ENCODE data around the gene OR8G5. TPM values are rescaled to one million over a fixed set of nuclear protein-coding genes. Genes with fewer than 3 reads are reported as not detected.

The OR8G5 gene
- total RNA-seq, 1 donor from 2014 or later: not detected

- DNase-seq (ENCODE audit: low spot score): no peak
- intact Hi-C loops (cut with DNase I): no loop called here
Observed at GRCh38 chr11:124277804-124278203, 21.6 kb downstream of the OR8G5 start.

GRCh38 chr11:124278261-124278660 is 22.1 kb downstream of the OR8G5 start:
- DNase-seq (ENCODE audit: low spot score): no peak
- intact Hi-C loops (cut with DNase I): no loop called here

GRCh38 chr11:124285610-124286344 is 29.6 kb downstream of the OR8G5 start:
- DNase-seq (ENCODE audit: low spot score): no peak
- intact Hi-C loops (cut with DNase I): no loop called here

- intact Hi-C loops (cut with DNase I): no loop called here
- no peak for DNase-seq (ENCODE audit: low spot score)
Observed at GRCh38 chr11:124294687-124295086, 38.5 kb downstream of the OR8G5 start.

- intact Hi-C loops (cut with DNase I): no loop called here
- no peak for DNase-seq (ENCODE audit: low spot score)
Observed at GRCh38 chr11:124296016-124296415, 39.8 kb downstream of the OR8G5 start.

- no peak for DNase-seq (ENCODE audit: low spot score)
- intact Hi-C loops (cut with DNase I): no loop called here
Observed at GRCh38 chr11:124297921-124298320, 41.7 kb downstream of the OR8G5 start.

- intact Hi-C loops (cut with DNase I): no loop called here
- no peak for DNase-seq (ENCODE audit: low spot score)
Observed at GRCh38 chr11:124301548-124301947, 45.4 kb downstream of the OR8G5 start.

- intact Hi-C loops (cut with DNase I): no loop called here
- DNase-seq (ENCODE audit: low spot score): no peak
Observed at GRCh38 chr11:124302347-124303125, 46.4 kb downstream of the OR8G5 start.

GRCh38 chr11:124307093-124307492 is 50.9 kb downstream of the OR8G5 start:
- DNase-seq (ENCODE audit: low spot score): no peak
- intact Hi-C loops (cut with DNase I): no loop called here

GRCh38 chr11:124310721-124311120 is 54.5 kb downstream of the OR8G5 start:
- intact Hi-C loops (cut with DNase I): no loop called here
- DNase-seq (ENCODE audit: low spot score): no peak

- intact Hi-C loops (cut with DNase I): no loop called here
- DNase-seq (ENCODE audit: low spot score): no peak
Observed at GRCh38 chr11:124311269-124311668, 55.1 kb downstream of the OR8G5 start.

GRCh38 chr11:124311670-124312069 is 55.5 kb downstream of the OR8G5 start:
- no peak for DNase-seq (ENCODE audit: low spot score)
- intact Hi-C loops (cut with DNase I): no loop called here

- intact Hi-C loops (cut with DNase I): no loop called here
- DNase-seq (ENCODE audit: low spot score): no peak
Observed at GRCh38 chr11:124313131-124313530, 57.0 kb downstream of the OR8G5 start.

- intact Hi-C loops (cut with DNase I): no loop called here
- no peak for DNase-seq (ENCODE audit: low spot score)
Observed at GRCh38 chr11:124313849-124314248, 57.7 kb downstream of the OR8G5 start, which contains the start of gene OR8D1. Gene OR8D1 (minus strand): TSS chr11:124313949. CDS start chr11:124310766, 3,183 bp downstream.

- DNase-seq (ENCODE audit: low spot score): no peak
- intact Hi-C loops (cut with DNase I): no loop called here
Observed at GRCh38 chr11:124315052-124315451, 58.9 kb downstream of the OR8G5 start.

Other genes with a start within 250 kb of the OR8G5 start
- gene OR10G4, start 243.4 kb upstream of the OR8G5 start, total RNA-seq: not detected
- not detected for gene OR10G9, start 233.4 kb upstream of the OR8G5 start, total RNA-seq
- not detected for gene OR10G8, start 229.6 kb upstream of the OR8G5 start, total RNA-seq
- gene OR10G7, start 215.1 kb upstream of the OR8G5 start, total RNA-seq: not detected
- 4.3 TPM for gene VWA5A, start 140.9 kb upstream of the OR8G5 start, total RNA-seq
- gene OR10D3, start 73.0 kb upstream of the OR8G5 start, total RNA-seq: not detected
- not detected for gene OR8G1, start 15.3 kb upstream of the OR8G5 start, total RNA-seq
- not detected for gene OR8D1, start 57.6 kb downstream of the OR8G5 start, total RNA-seq
- not detected for gene OR8D2, start 63.8 kb downstream of the OR8G5 start, total RNA-seq
- gene OR8B2, start 128.1 kb downstream of the OR8G5 start, total RNA-seq: not detected
- not detected for gene OR8B3, start 142.6 kb downstream of the OR8G5 start, total RNA-seq
- not detected for gene OR8B4, start 168.5 kb downstream of the OR8G5 start, total RNA-seq
- gene OR8B8, start 189.3 kb downstream of the OR8G5 start, total RNA-seq: not detected